ENCODE measurements around the gene EBI3.
"Not testable (repeated sequence)": the region's sequence is repeated elsewhere in the genome, so short reads cannot be mapped to it uniquely, and the experiment has no call there.

EBI3 gene

GRCh38 chr19:4199699-4200293 lies 29.5 kb upstream of the EBI3 start:
- in situ Hi-C loops (cut with MboI; ENCODE audit: low sequenced_read_pairs) = no loop called here

GRCh38 chr19:4200940-4201542 lies 28.3 kb upstream of the EBI3 start:
- in situ Hi-C loops (cut with MboI; ENCODE audit: low sequenced_read_pairs) = no loop called here

GRCh38 chr19:4201798-4202197 lies 27.5 kb upstream of the EBI3 start:
- in situ Hi-C loops (cut with MboI; ENCODE audit: low sequenced_read_pairs) = no loop called here

- in situ Hi-C loops (cut with MboI; ENCODE audit: low sequenced_read_pairs) = no loop called here
Observed at GRCh38 chr19:4206818-4207484, 22.4 kb upstream of the EBI3 start.

- in situ Hi-C loops (cut with MboI; ENCODE audit: low sequenced_read_pairs) = no loop called here
Observed at GRCh38 chr19:4208385-4209094, 20.8 kb upstream of the EBI3 start.

- in situ Hi-C loops (cut with MboI; ENCODE audit: low sequenced_read_pairs) = no loop called here
Observed at GRCh38 chr19:4210166-4210731, 19.1 kb upstream of the EBI3 start.

GRCh38 chr19:4213116-4213515 lies 16.2 kb upstream of the EBI3 start:
- in situ Hi-C loops (cut with MboI; ENCODE audit: low sequenced_read_pairs) = no loop called here

GRCh38 chr19:4215807-4216206 lies 13.5 kb upstream of the EBI3 start:
- in situ Hi-C loops (cut with MboI; ENCODE audit: low sequenced_read_pairs) = no loop called here

GRCh38 chr19:4216846-4217245 lies 12.5 kb upstream of the EBI3 start:
- in situ Hi-C loops (cut with MboI; ENCODE audit: low sequenced_read_pairs) = no loop called here

- in situ Hi-C loops (cut with MboI; ENCODE audit: low sequenced_read_pairs) = no loop called here
Observed at GRCh38 chr19:4217429-4218264, 11.7 kb upstream of the EBI3 start.

- in situ Hi-C loops (cut with MboI; ENCODE audit: low sequenced_read_pairs) = not testable (repeated sequence)
Observed at GRCh38 chr19:4218523-4218922, 10.8 kb upstream of the EBI3 start.

- in situ Hi-C loops (cut with MboI; ENCODE audit: low sequenced_read_pairs) = no loop called here
Observed at GRCh38 chr19:4220188-4220587, 9.1 kb upstream of the EBI3 start.

GRCh38 chr19:4224470-4224869 lies 4.9 kb upstream of the EBI3 start:
- in situ Hi-C loops (cut with MboI; ENCODE audit: low sequenced_read_pairs) = no loop called here

GRCh38 chr19:4225885-4226284 lies 3.4 kb upstream of the EBI3 start:
- in situ Hi-C loops (cut with MboI; ENCODE audit: low sequenced_read_pairs) = no loop called here

- in situ Hi-C loops (cut with MboI; ENCODE audit: low sequenced_read_pairs) = no loop called here
Observed at GRCh38 chr19:4227771-4228170, 1.6 kb upstream of the EBI3 start.

GRCh38 chr19:4228765-4229178 lies 551 bp upstream of the EBI3 start:
- in situ Hi-C loops (cut with MboI; ENCODE audit: low sequenced_read_pairs) = no loop called here

- in situ Hi-C loops (cut with MboI; ENCODE audit: low sequenced_read_pairs) = not testable (repeated sequence)
Observed at GRCh38 chr19:4230237-4230636, 914 bp downstream of the EBI3 start.

- in situ Hi-C loops (cut with MboI; ENCODE audit: low sequenced_read_pairs) = not testable (repeated sequence)
Observed at GRCh38 chr19:4231521-4231920, 2.2 kb downstream of the EBI3 start.

GRCh38 chr19:4232139-4232538 lies 2.8 kb downstream of the EBI3 start:
- in situ Hi-C loops (cut with MboI; ENCODE audit: low sequenced_read_pairs) = not testable (repeated sequence)

- in situ Hi-C loops (cut with MboI; ENCODE audit: low sequenced_read_pairs) = no loop called here
Observed at GRCh38 chr19:4232614-4233281, 3.4 kb downstream of the EBI3 start.
